Activated CD4-positive, CD25-positive, alpha-beta regulatory T cell (primary cell): ENCODE data around the gene U2AF1.
"Not testable (repeated sequence)": the region's sequence is repeated elsewhere in the genome, so short reads cannot be mapped to it uniquely, and the experiment has no call there.

ENCODE experiments used
- DNase-seq, 4 experiments: peaks; one replicate each; lab custom pipeline; 2025; lab: John Stamatoyannopoulos, UW

Gene U2AF1

GRCh38 chr21:43076643-43077042 lies 30.7 kb downstream of the U2AF1 start:
- not testable (repeated sequence) for DNase-seq

DNA sequence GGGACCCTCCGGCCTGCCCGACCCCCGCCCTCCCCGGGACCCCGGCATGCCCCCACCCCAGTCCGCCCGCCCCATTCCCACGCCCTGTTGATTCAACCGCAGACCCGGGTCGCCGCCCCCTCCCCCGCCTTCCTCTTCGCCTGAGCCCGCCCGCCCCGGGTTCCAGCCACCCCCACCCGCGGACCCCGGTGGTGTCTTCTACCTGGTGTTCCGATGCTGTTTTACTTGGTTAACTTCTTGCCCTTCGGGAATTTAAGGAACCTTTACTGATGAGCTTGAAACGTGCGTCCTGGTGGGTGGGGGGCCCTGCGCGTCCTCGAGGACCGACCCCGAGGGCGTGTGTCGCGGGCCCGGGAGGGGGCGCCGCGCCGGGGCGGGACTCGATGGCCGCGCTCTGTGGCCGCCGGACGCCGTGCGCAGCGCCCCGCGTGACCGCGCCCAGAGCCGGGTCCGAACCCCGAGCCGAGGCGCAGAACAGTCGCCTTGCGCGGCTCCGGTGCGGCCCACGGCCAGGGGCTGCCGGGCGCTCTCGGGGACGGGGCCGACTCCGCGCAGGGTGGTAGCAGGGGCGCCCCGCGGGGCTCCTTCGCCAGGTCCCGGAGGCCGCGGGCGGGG lies 31.2 kb downstream of the U2AF1 start:
- not testable (repeated sequence) for DNase-seq

GRCh38 chr21:43075170-43076022 lies 32.0 kb downstream of the U2AF1 start, which contains the start of gene CBS:
Gene CBS (minus strand): TSS chr21:43075835. CDS start chr21:43072193, 3,642 bp downstream.
- DNase-seq: not testable (repeated sequence)

DNA sequence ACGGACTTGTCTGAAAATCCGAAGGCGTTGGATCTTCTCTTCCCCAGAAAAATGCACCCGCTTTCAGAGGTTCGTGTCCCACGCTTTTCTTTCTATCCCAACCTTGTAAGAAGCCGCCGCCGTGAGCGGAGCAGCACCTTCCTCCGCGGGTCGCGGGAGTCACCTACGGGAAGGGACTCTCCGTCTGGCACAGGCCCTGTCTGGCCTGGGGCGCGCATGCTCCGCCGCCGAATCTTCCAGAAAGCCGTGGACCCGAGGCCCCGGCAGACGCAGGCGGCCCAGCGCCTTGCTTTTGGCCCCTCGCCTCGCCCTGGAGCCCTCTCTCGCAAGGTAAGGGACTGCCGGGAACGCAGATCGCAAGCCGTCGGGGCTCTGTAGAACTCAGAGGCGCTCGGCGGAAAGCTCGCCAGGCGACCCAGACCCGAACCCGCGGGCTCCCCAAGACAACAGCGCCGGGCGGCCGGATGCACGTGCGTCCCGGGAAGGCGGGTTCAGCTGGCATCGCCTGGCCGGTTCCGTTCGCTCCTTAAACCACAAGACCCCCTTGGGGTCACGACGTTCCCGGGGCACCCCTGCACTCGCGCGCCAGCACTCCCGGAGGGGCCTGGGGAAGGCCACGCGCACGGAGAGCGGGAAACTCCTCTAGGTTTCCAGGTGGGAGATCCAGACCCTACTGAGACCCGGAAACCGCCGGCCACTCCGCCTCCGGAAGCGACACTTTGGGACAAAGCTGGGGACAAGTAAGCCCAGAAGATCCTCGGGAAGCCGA lies 32.8 kb downstream of the U2AF1 start:
- DNase-seq: not testable (repeated sequence)

GRCh38 chr21:43072742-43073141 lies 34.6 kb downstream of the U2AF1 start:
- DNase-seq: not testable (repeated sequence)

- not testable (repeated sequence) for DNase-seq
These were observed 37.7 kb downstream of the U2AF1 start for GRCh38 chr21:43069682-43070081.

GRCh38 chr21:43068065-43068464 lies 39.3 kb downstream of the U2AF1 start:
- DNase-seq: not testable (repeated sequence)

- DNase-seq: not testable (repeated sequence)
These were observed 40.7 kb downstream of the U2AF1 start for GRCh38 chr21:43066690-43067089.

DNA sequence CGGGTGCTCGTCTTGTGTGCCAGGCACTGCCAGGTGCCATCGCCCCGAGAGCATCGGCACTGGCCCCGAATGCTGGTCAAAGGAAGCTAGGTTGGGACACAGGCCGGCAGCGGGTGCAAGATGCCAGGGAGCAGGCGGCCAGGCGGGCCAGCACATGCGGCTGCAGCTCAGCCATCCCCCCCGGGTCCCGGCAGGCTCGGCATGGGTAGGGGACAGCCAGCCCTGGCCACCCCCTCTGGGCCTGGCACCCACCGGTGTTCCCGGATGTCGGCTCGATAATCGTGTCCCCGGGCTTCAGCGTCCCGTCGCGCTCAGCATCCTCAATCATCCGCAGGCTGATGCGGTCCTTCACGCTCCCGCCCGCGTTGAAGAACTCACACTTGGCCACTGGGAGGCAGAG lies 41.4 kb downstream of the U2AF1 start:
- DNase-seq: not testable (repeated sequence)

DNA sequence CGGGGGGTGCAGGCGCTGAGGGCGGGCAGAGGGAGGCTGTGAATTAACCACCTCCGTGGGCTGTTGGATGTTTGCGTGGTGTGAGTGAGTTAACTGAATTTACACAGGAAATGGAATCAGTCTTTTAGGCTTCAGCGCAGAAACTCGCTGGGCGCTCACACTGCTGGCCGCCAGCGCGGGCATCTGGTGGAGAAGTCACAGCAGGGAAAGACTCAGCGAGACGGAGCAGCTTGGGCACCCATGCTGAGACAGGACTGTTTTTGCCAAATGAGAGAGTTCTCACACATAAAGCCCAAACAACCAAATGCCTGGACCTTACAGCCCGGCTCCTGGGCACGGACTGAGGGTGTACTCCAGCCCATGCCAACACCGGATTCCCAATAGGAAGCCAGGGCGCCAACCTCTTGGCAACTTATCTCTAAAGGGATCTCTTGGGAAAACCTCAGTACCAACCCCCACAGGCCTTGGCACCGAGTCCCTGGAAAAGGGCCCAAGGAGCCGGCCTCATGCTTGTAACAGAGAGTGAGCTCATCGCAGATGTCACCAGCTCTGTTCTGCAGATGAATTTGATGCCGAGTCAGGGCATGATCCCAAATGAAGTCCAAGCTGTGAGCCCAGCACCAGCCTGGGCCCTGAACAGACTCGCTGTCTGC lies 43.0 kb downstream of the U2AF1 start:
- DNase-seq: not testable (repeated sequence)

GRCh38 chr21:43062955-43063664 lies 44.3 kb downstream of the U2AF1 start:
- not testable (repeated sequence) for DNase-seq

DNA sequence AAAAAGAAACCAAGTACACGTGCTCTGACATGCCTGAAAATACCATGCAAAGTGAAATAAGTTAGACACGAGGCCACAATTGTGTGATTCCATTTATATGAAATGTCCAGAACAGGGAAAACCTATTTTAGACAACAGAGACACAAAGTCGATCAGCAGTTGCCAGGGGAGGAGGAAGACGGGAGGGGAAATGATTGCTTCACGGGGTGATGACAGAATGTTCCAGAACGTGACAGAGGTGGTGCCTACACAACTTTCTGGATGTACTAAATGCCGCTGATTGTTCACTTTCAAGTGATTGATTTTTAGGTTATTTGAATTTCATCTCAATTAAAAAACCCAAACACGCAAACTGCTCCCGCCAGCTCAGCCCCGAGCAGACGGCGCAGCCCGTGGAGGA lies 54.3 kb downstream of the U2AF1 start:
- not testable (repeated sequence) for DNase-seq

GRCh38 chr21:43045876-43046821 lies 61.2 kb downstream of the U2AF1 start:
- DNase-seq: not testable (repeated sequence)

- DNase-seq: not testable (repeated sequence)
These were observed 62.0 kb downstream of the U2AF1 start for GRCh38 chr21:43045165-43045875.

DNA sequence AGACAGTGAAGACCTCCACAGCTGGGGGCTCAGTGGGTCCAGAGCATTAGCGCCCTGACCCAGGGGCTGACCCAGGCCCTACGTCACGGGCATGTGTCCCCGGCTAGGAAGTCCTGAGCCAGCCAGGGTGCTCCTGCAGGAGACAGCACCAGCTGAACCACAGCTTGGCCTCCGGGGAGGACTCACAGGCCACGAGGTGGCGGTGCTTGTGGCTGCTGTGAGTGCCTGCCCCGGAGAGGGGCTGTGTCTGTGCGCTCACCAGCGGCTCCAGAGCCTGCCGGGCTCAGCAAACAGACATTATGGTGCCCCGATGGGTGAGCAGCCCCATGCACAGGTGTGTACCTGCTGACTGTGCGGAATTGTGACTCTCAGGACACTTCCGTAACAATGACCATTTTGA lies 62.8 kb downstream of the U2AF1 start:
- not testable (repeated sequence) for DNase-seq

DNA sequence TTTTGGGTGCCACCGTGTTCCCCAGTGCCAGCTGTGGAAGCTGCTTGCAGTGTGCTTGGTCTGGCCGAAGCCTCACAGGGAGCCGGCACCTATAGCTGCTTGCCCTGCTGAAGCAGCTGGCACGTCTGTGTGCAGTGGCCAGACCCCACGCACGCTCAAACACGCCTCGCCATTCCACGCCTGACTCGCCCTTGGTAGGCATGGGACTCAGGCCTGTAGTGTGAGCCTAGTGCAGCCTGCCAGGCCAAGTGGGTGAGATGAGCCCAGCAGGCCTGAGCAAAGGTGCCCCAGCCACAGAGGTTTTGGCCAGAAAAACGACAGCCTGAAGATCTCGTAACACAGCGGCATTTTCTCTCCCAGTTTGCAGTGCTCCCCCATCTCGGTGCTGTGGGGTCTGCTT lies 64.1 kb downstream of the U2AF1 start:
- not testable (repeated sequence) for DNase-seq
